Stomach (tissue), 19 donors: ENCODE results near the gene TIMM17B. TPM values are rescaled to one million over a fixed set of nuclear protein-coding genes. Genes with fewer than 3 reads are reported as not detected.

ENCODE experiments used
- DNase-seq, 2 donors: peaks; one replicate each; pipeline versions ENCODE4 v3.0.0 to v3.0.0-alpha.2; 2013 to 2019
- H3K27ac ChIP-seq, 5 donors: fragments of 200-600 bp in 4 of 5; sonication (generic) in 4 of 5; one replicate each; pipeline ENCODE4 v1.5.1; 2013 to 2019; ENCODE audit warnings: mild to moderate bottlenecking in 1 of 5, moderate library complexity in 1 of 5
- H3K27me3 ChIP-seq, 3 donors: fragments of 200-600 bp; sonication (generic); one replicate each; pipeline ENCODE4 v1.5.1; 2017 to 2019; ENCODE audit warnings: mixed run types in 1 of 3
- H3K36me3 ChIP-seq, 4 donors: fragments of 200-600 bp; sonication (generic); 1 replicate in 3 of 4; 2 replicates in 1 of 4; pipeline ENCODE4 v1.5.1; 2016 to 2019
- H3K4me1 ChIP-seq, 4 donors: fragments of 200-600 bp; sonication (generic); one replicate each; pipeline ENCODE4 v1.5.1; 2016 to 2019
- H3K4me3 ChIP-seq, 4 donors: fragments of 200-600 bp; sonication (generic) in 3 of 4; one replicate each; pipeline ENCODE4 v1.5.1; 2016 to 2019; ENCODE audit warnings: mild to moderate bottlenecking in 1 of 4
- H3K9me3 ChIP-seq, 4 donors: fragments of 200-600 bp; sonication (generic); one replicate each; pipeline ENCODE4 v1.5.1; 2016 to 2019
- CTCF ChIP-seq, 7 experiments: fragments of 450-650 bp in 4 of 7; fragments of 200-600 bp in 3 of 7; sonication (generic) in 3 of 7; IDR thresholded peaks; one replicate each; pipeline ENCODE4 v1.5.1; 2016 to 2019; ENCODE audit warnings: antibody characterized with exemption in 7 of 7, control low read depth in 2 of 7, mild to moderate bottlenecking in 1 of 7
- EP300 ChIP-seq: sonication (generic); formaldehyde crosslinking; IDR thresholded peaks from one replicate; pipeline ENCODE4 v1.6.1; 2017; ENCODE audit warnings: antibody characterized with exemption
- POLR2A ChIP-seq, 4 donors: fragments of 450-650 bp; IDR thresholded peaks; one replicate each; pipeline ENCODE4 v1.6.1; 2016; ENCODE audit warnings: antibody characterized with exemption in 4 of 4, control low read depth in 2 of 4, mild to moderate bottlenecking in 1 of 4, moderate library complexity in 1 of 4
- POLR2AphosphoS5 ChIP-seq, 3 donors: sonication (generic); formaldehyde crosslinking; IDR thresholded peaks; one replicate each; pipeline ENCODE4 v1.6.1; 2016; ENCODE audit warnings: antibody characterized with exemption in 3 of 3
- WGBS, 5 donors: extraction: QIAGEN DNeasy Blood & Tissue Kit in 3 of 5; methylation state at CpG; one replicate each; pipeline versions ENCODE4 v1.1.5 to v1.1.7; 2013 to 2018; 5-methylcytosine and 5-hydroxymethylcytosine counted together
- intact Hi-C: fragments of 100-400 bp; cut with DNase I; formaldehyde crosslinking; loops from one replicate; pipeline ENCODE4 v1.15.1; 2023; ENCODE audit warnings: low total_unique reads
- long read RNA-seq, 10 donors: transcript quantifications; one replicate each; lab custom pipeline, GENCODE V29; 2026
- polyA plus RNA-seq, 3 donors: library from polyadenylated mRNA; stranded (reverse); fragments of 200-250 nt; gene quantifications; one replicate each; pipeline ENCODE4 v1.2.3, GENCODE V29; 2013
- total RNA-seq, 5 donors: library from RNA; depleted of rRNA; stranded (reverse); fragments of >200 nt; gene quantifications; one replicate each; pipeline versions ENCODE4 v1.1.0 to v1.2.3, GENCODE V29; 2014 to 2016
- donor health status: healthy with polysubstance abuse.
- donor health status: Bipolar disorder and iron deficiency.
- donor health status: healthy.

TIMM17B gene
- total RNA-seq (10 to 100 TPM in 3 of 5 donors, 1 to 10 TPM in 2; 2.9 to 24.1 (median 14.3) TPM), polyA plus RNA-seq (10 to 100 TPM; 43.4 to 77.2 (median 50.8) TPM)
- long read RNA-seq, donor 1, partial matches to known transcripts, result 15 of 17 reads
- long read RNA-seq, donor 1, other reads (novel, unspliced or antisense), result 0 of 17 reads
- long read RNA-seq, donor 2, partial matches to known transcripts, result 12 of 13 reads
- long read RNA-seq, donor 2, other reads (novel, unspliced or antisense), result 0 of 13 reads
- long read RNA-seq, donor 3, partial matches to known transcripts, result 15 of 15 reads
- long read RNA-seq, donor 3, other reads (novel, unspliced or antisense), result 0 of 15 reads
- long read RNA-seq, donor 4, result 0 reads
- long read RNA-seq, donor 5, partial matches to known transcripts, result 27 of 29 reads
- long read RNA-seq, donor 5, other reads (novel, unspliced or antisense), result 0 of 29 reads
- long read RNA-seq, donor 6, partial matches to known transcripts, result 104 of 165 reads
- long read RNA-seq, donor 6, other reads (novel, unspliced or antisense), result 57 of 165 reads
- long read RNA-seq, donor 7, partial matches to known transcripts, result 52 of 99 reads
- long read RNA-seq, donor 7, other reads (novel, unspliced or antisense), result 43 of 99 reads
- long read RNA-seq, donor 8, partial matches to known transcripts, result 21 of 22 reads
- long read RNA-seq, donor 8, other reads (novel, unspliced or antisense), result 0 of 22 reads
- long read RNA-seq, donor 9, partial matches to known transcripts, result 62 of 80 reads
- long read RNA-seq, donor 9, other reads (novel, unspliced or antisense), result 18 of 80 reads
- long read RNA-seq, donor 10, partial matches to known transcripts, result 11 of 11 reads
- long read RNA-seq, donor 10, other reads (novel, unspliced or antisense), result 0 of 11 reads

- intact Hi-C loops, result no loop called here
- 0 to 43% (median 10%) methylated on average over 33 to 49 of the region's 49 CpGs for WGBS, 5 donors
- peak; percentile 89 to 97 for DNase-seq
- Histone ChIP-seq H3K36me3 (peaks cover 12 to 48% (median 38%) of the 10 kb centered on the region in 4 donors), H3K4me1 (peaks cover 15 to 22% (median 20%) of the 10 kb centered on the region in 4 donors), H3K27me3 (peaks cover 0 to 5% (median 0%) of the 10 kb centered on the region in 3 donors), H3K9me3 (peaks cover 0 to 15% (median 0%) of the 10 kb centered on the region in 4 donors), H3K27ac (peak within 1 kb of the TSS; percentile 91 to 97 (median 95)), H3K4me3 (peak within 1 kb of the TSS; percentile 58 to 69 (median 63))
- no peak for TF ChIP-seq EP300
- TF ChIP-seq POLR2AphosphoS5 (IDR thresholded peaks at IDR 0.05), result peak; percentile 17 to 85 (median 83)
Observed at GRCh38 chrX:48897625-48898306, at the start of gene TIMM17B, which contains the start of gene PQBP1. TSS of gene TIMM17B (minus strand) at chrX:48897768. CDS start at chrX:48897749, 19 bp downstream. TSS of gene PQBP1 (plus strand) at chrX:48897930. CDS start at chrX:48898510, 580 bp downstream.

GRCh38 chrX:48945517-48946348 lies 48.2 kb upstream of the TIMM17B start:
- Histone ChIP-seq H3K27ac (no peak overlapping the region), H3K27me3 (no peaks in the 10 kb centered on the region), H3K9me3 (no peaks in the 10 kb centered on the region), H3K4me1 (peaks cover 3 to 38% (median 23%) of the 10 kb centered on the region in 4 donors), H3K4me3 (no peak overlapping the region), H3K36me3 (peaks cover 0 to 17% (median 6%) of the 10 kb centered on the region in 4 donors)
- WGBS, 5 donors, result 33 to 49% (median 40%) methylated on average over 8 of the region's 8 CpGs
- intact Hi-C loops, result no loop called here
- TF ChIP-seq POLR2AphosphoS5 (IDR thresholded peaks at IDR 0.05) (no peak), CTCF (IDR thresholded peaks at IDR 0.05) (peak in 5 of 7 experiments; percentile 22 to 71 (median 57)), EP300 (no peak)
- peak; percentile 58 to 78 for DNase-seq

- Histone ChIP-seq H3K4me1 (peaks cover 3 to 57% (median 42%) of the 10 kb centered on the region in 4 donors), H3K27me3 (no peaks in the 10 kb centered on the region), H3K4me3 (no peak overlapping the region), H3K36me3 (peaks cover 0 to 17% (median 12%) of the 10 kb centered on the region in 4 donors), H3K27ac (no peak overlapping the region), H3K9me3 (no peaks in the 10 kb centered on the region)
- TF ChIP-seq POLR2AphosphoS5 (IDR thresholded peaks at IDR 0.05) (no peak), EP300 (no peak), CTCF (IDR thresholded peaks at IDR 0.05) (no peak), POLR2A (IDR thresholded peaks at IDR 0.05) (no peak)
- intact Hi-C loops, result no loop called here
- WGBS, 5 donors, result 49 to 89% (median 77%) methylated on average over 2 of the region's 2 CpGs
- no peak for DNase-seq
Observed at GRCh38 chrX:48942895-48943294, 45.3 kb upstream of the TIMM17B start.

GRCh38 chrX:48940404-48940955 lies 42.9 kb upstream of the TIMM17B start:
- Histone ChIP-seq H3K27me3 (no peaks in the 10 kb centered on the region), H3K27ac (peak overlapping the region in 2 of 5 donors; percentile 48 to 65), H3K36me3 (peaks cover 0 to 24% (median 15%) of the 10 kb centered on the region in 4 donors), H3K4me3 (no peak overlapping the region), H3K9me3 (no peaks in the 10 kb centered on the region), H3K4me1 (peaks cover 0 to 64% (median 42%) of the 10 kb centered on the region in 4 donors)
- no peak for DNase-seq
- 69 to 95% (median 88%) methylated on average over 1 to 2 of the region's 2 CpGs for WGBS, 5 donors
- intact Hi-C loops, result no loop called here
- TF ChIP-seq POLR2A (IDR thresholded peaks at IDR 0.05), result no peak
- TF ChIP-seq CTCF (IDR thresholded peaks at IDR 0.05), result no peak
- no peak for TF ChIP-seq POLR2AphosphoS5 (IDR thresholded peaks at IDR 0.05)
- TF ChIP-seq EP300, result no peak
